ENCODE results near the gene CABP7.

The CABP7 gene

GRCh38 chr22:29780748-29781676, 61.2 kb downstream of the CABP7 start:
- no peak for DNase-seq
